Measurements from ENCODE around the gene SFXN4.
A peak's percentile ranks its signal among the peaks of the same experiment; 100 is the strongest.
"Not testable (repeated sequence)": the region's sequence is repeated elsewhere in the genome, so short reads cannot be mapped to it uniquely, and the experiment has no call there.

The SFXN4 gene

DNA sequence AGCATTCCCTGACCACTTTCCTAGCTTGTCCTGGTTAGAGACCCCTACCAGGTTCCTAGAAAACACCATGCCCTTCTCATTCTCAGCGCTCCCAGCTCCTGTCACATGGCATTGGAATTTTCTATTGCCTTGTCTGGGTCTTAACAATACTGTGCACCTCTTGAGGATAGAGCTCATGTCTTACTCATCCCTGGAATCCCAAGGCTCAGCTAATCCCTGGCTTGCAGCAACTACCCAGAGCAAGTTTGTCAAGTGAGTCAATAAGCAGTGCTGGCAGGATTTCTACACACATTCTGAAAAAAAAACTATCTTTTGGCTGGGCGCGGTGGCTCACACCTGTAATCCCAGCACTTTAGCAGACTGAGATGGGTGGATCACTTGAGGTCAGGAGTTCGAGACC is 24.8 kb upstream of the SFXN4 start:
- DNase-seq: no peak

DNA sequence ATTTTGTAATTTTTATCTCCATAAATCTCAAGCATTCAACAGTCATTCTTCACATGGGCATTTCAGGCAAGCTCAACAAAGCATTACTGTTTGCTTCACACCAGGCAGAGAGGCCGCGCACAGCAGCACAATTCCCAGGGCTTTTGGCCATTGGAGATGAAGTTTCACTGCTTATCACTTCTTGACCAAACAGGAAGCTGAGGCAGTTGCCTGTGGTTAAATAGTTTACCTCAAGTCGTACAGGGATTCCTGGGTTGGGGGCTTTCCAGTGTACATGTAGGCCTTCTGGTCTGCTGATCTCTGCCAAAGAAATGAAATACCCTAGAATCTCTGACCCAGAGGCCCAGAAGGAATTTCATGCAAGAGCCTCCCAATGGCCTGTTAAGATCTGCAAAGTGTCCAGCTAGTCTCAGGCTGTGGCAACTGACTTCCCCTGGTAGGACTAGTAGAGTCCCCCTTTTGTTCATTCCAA is 24.3 kb upstream of the SFXN4 start:
- DNase-seq: no peak

- DNase-seq: no peak
These were observed 18.3 kb upstream of the SFXN4 start for GRCh38 chr10:119183664-119184412.

DNA sequence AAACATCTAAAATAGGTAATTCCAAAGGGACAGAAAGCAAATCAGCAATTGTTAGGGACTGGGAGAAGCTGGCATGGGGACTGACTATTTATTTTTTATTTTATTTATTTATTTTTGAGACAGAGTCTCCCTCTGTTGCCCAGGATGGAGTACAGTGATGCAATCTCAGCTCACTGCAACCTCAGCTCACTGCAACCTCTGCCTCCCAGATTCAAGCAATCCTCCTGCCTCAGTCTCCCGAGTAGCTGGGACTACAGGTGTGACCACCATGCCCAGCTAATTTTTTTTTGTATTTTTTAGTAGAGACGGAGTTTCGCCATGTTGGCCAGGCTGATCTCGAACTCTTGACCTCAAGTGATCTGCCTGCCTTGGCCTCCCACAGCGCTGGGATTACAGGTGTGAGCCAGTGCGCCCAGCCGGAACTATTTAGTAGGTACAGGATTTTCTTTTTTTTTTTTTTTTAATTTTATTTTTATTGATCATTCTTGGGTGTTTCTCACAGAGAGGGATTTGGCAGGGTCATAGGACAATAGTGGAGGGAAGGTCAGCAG is 15.4 kb upstream of the SFXN4 start:
- not testable (repeated sequence) for DNase-seq

DNA sequence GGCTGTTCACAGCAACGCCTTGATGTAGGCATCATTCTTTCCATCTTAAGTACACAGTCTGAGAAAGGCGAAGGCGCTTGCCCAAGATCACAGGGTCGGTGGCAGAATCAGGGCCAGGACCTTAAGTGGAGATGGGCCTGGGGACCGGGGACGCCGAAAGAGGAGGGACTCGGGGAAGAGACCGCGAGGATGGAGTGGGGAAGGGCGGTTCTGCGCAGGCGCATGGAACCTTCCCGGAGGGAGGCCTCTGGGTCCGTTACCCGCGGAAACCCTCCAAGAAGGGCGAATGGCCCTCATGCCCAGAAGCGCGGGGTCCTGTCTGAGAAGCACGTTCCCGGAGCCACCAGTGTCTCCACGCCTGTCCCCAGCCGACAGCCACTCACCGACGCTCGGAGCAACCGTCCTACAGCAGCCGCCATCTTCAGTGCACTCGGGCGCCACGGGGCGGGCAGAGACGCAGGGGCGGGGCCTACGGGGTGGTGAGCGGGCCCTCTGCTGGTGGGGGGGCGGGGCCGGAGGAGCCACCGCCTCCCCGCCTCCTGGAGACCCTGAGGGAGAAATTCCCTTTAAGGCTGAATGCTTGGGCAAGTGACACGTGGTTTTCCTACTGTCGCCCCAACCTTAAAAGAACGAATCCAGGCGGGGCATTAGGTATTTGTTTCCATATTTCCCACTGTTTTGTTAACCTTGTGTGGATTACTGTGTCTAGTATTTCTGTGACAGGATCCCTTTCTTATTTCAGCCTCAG is 13.0 kb upstream of the SFXN4 start, which contains the start of gene PRDX3:
Gene PRDX3, minus strand, starts transcription at position 441 of the 748 bp plus-strand sequence. Its CDS starts 22 bp downstream, at position 419.
- DNase-seq: peak; percentile 93

- DNase-seq: peak in 1 of 2 experiments; percentile 4
These were observed 12.3 kb upstream of the SFXN4 start for GRCh38 chr10:119177708-119178371.

- DNase-seq: no peak
These were observed 10.7 kb upstream of the SFXN4 start for GRCh38 chr10:119176166-119176565.

DNA sequence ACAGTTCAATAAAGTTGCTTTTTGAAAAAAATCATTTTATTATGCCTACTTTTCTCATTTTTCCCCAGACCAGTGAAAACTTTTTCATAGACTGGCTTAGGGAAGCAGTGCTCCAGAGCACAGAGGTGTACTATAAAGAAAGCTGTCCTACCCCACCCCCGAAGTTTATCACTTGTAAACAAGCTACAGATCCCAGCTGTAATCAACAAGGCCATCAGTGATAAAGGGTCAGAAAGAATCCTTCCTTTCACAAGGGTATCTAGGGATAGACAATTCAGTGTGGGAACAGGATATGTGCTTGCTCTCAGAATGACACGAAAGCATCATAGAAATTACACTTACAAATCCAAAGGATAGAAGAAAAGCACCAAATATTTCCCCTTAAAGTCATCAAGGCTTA is 8.6 kb upstream of the SFXN4 start:
- no peak for DNase-seq

DNA sequence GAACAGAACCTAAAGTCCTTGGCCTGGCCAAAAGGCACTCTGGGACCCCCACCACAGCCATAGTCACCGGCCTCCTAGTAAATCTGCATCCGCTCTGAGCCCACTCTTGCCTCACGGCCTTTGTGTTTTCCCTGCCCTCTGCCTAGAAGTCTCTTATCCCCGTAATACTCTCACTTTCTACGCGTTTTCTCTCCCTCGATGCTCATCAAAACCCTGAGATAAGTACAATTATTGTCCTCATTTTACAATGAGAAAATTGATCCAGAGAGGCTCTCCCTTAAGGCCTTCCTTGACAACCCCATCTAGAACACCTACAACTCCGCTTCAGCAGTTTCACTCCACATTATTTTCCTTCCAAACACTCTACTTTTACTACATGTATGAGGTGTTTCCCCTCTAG is 1.5 kb upstream of the SFXN4 start:
- no peak for DNase-seq

DNA sequence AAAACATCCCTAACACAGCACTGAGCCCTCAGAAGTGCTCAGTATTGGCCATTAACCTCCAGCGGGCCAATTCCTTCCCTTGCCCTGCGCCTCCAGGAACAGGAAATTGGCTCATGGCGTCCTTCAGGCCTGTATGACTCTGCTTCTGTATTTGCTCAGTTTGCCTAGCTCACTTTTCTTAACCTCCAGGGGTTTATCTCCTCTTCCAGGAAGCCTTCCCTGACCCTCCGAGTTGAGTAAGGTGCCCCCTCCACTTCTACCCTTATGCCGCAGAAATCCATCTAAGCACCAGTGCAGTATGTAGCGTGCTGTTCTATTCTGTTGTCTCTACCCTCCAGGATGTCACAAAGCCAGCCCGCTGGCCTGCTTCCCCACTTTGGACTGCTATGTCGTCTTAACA is 1.1 kb upstream of the SFXN4 start:
- no peak for DNase-seq

- DNase-seq: no peak
These were observed 595 bp upstream of the SFXN4 start for GRCh38 chr10:119166118-119166500.

DNA sequence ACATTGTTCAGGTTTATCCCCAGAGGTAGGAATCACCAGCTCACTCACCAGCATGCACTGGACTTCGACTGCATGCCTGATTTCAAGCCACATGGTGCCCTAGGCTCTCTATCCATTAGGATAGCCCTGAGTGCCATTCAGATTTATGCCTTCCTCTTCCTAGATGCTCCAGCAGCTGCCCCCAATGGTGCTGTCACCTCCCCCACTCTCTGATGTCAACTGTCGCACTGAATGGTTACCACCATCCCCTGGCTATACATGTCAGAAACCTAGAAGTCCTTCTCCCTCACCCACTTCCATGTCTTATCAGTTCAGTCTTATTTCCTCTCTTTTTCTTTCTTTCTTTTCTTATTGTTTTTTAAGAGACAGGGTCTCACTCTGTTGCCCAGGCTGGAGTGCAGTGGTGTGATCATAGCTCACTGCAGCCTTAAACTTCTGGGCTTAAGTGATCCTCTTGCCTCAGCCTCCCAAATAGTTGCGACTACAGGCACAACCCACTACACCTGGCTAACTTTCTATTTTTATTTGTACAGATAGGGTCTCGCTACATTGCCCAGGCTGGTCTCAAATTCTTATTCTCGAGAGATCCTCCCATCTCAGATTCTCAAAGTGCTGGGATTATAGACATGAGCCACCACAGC is 2.9 kb downstream of the SFXN4 start:
- DNase-seq: no peak

- no peak for DNase-seq
These were observed 3.6 kb downstream of the SFXN4 start for GRCh38 chr10:119161680-119162451.

DNA sequence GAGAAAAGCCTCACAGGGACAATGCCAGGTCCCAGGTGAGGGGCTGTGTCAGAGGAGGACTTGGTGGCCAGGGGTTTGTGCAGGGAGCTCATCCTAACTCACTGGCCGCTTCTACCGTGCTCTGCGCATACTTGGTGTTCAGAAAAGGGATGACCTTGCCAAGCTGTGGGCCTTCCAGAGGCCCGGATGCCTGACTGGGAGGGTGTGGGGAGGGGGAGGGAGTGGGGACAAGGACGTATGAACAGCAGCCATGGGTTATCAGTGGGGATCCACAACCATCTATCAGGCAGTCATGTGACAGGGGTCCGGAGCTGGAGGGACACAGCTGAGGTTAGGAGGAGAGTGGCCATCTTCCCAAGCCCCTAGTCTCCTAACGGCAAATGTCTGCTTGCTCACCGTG is 6.2 kb downstream of the SFXN4 start:
- DNase-seq: no peak

DNA sequence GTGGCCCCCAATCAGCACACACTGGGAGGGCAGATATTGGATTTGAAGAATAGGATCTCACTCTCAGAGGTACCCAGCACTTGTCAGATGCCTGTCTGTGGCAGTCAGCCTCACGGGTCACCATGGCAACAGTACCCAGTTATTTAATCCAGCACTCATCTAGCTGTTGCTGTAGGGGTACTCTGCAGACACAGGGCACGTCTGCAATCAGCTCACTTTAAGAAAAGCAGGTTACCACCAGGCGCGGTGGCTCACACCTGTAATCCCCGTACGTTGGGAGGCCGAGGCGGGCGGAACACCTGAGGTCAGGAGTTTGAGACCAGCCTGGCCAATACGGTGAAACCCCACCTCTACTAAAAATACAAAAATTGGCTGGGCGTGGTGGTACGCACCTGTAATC is 11.9 kb downstream of the SFXN4 start:
- DNase-seq: no peak

DNA sequence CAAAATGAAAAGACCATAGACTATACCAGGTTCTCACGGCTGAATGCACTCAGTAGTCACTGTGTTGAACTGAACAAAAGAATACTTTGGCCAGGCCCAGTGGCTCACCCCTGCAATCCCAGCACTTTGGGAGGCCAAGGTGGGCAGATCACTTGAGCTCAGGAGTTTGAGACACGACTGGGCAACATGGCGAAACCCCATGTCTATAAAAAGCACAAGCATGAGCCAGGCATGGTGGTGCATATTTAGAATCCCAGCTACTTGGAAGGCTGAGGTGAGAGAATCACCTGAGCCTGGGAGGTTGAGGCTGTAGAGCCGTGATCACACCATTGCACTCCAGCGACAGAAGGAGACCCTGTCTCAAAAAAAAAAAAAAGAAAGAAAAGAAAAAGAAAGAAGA is 12.5 kb downstream of the SFXN4 start:
- DNase-seq: no peak

DNA sequence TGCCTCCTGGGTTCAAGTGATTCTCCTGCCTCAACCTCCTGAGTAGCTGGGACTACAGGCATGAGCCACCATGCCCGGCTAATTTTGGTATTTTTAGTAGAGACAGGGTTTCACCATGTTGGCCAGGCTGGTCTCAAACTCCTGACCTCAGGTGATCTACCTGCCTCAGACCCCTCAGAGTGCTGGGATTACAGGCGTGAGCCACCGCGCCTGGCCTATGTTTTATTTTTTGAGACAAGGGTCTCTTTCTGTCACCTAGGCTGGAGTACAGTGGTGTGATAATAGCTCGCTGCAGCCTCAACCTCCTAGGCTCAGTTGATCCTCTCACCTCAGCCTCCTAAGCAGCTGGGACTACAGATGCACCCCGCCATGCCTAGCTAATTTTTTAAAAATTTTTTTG is 13.9 kb downstream of the SFXN4 start:
- DNase-seq: not testable (repeated sequence)

DNA sequence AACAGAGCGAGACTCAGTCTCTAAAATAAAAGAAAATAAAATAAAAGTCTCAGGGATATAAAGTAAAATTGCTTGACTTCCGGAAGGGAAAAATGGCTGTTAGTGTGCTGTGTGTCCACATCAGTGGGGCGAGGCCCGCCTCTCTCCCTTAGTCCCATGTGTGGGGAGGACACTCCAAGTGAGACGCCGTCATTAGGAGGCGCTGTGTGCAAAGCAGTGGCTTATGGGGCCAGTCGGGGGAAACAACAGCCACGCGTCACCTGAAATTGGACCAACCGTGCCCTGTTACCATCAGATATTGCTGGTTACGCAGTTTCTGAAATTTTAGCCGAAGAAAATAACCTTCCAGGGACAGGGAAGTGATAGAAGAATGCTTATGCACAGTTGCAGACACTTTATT is 15.8 kb downstream of the SFXN4 start:
- DNase-seq: no peak

GRCh38 chr10:119149157-119149556 is 16.4 kb downstream of the SFXN4 start:
- no peak for DNase-seq

DNA sequence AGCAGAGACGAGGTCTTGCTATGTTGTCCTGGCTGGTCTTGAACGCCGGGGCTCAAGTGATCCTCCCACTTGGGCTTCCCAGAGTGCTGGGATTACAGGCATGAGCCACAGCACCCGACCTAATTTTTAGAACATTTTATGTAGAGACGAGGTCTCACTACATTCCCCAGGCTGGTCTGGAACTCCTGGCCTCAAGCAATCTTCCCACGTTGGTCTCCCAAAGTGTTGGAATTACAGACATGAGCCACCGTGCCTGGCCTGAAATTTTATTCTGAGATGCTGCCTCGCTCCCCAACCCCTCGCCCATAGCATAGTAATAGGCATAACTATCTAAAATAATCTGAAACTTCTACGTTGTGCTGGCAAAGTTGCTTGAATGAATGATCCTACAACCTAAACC is 21.9 kb downstream of the SFXN4 start:
- no peak for DNase-seq

DNA sequence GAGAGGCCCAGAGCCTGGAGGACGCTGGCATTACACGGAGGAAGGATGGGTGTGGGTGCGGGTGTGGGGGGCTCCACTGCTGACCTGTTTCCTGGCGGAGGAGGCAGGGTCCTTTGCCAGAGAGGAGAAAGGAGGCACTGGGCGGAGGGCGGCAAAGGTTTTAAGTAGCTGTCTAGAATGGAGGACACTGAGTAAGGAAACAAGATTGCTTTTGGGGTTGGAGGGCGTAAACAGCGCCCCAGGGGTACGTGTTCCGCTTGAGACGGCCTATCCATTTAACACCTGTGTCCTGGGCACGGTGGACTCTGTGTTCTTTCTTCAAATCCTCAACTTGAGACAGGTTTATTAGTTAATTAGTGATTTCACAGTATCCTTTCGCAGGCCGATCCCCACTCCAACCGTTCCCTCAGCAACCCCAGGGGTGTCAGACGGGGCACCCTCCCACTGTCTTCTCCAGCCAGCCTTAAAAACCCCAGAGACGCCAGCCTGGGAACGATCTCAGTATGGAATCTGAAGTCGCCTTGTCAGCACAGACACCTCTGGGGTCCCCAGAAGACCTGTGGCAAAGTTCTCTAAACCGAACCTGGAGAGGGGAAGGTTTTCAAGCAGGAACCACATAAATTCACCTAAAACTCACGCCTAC is 24.8 kb downstream of the SFXN4 start:
- DNase-seq: no peak
